Natural killer cell (primary cell): ENCODE data around the gene NACA. TPM values are rescaled to one million over a fixed set of nuclear protein-coding genes. Genes with fewer than 3 reads are reported as not detected.

Experiments
- ATAC-seq, 3 donors: fragments of 150-1000 bp in 2 of 3; fragments of 200-7000 bp in 1 of 3; cut with Tn5 transposase; 1 replicate in 1 of 3; 2 replicates in 2 of 3; pipeline ENCODE4 v1.10.0; 2021; ENCODE audit warnings: mild to moderate bottlenecking in 2 of 3, moderate library complexity in 2 of 3
- DNase-seq, 2 donors: peaks; one replicate each; pipeline versions ENCODE4 v3.0.0 to v3.0.0-alpha.2; 2013 to 2021; ENCODE audit warnings: mixed read lengths in 1 of 2
- H3K27ac ChIP-seq: one replicate; pipeline ENCODE4 v1.5.1; 2013; ENCODE audit warnings: mild to moderate bottlenecking, low read length
- H3K27me3 ChIP-seq: one replicate; pipeline ENCODE4 v1.6.1; 2013; ENCODE audit warnings: low read length; ENCODE audit not compliant: control insufficient read depth, insufficient read depth
- H3K36me3 ChIP-seq: one replicate; pipeline ENCODE4 v1.6.1; 2013; ENCODE audit warnings: low read length; ENCODE audit not compliant: control insufficient read depth, insufficient read depth
- H3K4me1 ChIP-seq: one replicate; pipeline ENCODE4 v1.6.1; 2013; ENCODE audit warnings: low read length; ENCODE audit not compliant: control insufficient read depth, insufficient read depth
- H3K4me3 ChIP-seq: one replicate; pipeline ENCODE4 v1.5.1; 2013; ENCODE audit warnings: low read length
- H3K9me3 ChIP-seq: one replicate; pipeline ENCODE4 v1.6.1; 2013; ENCODE audit warnings: low read length; ENCODE audit not compliant: control insufficient read depth, insufficient read depth
- H3K27ac Mint-ChIP-seq, 2 donors: one replicate each; pipeline ENCODE4 v1.8.0; 2022; ENCODE audit warnings: mild to moderate bottlenecking in 2 of 2, mixed read lengths in 2 of 2, moderate library complexity in 1 of 2
- H3K27me3 Mint-ChIP-seq, 2 donors: one replicate each; pipeline ENCODE4 v1.8.0; 2022; ENCODE audit warnings: low read depth in 2 of 2, mixed read lengths in 2 of 2
- H3K36me3 Mint-ChIP-seq: one replicate; pipeline ENCODE4 v1.8.0; 2022; ENCODE audit warnings: mixed read lengths
- H3K4me1 Mint-ChIP-seq, 2 donors: one replicate each; pipeline ENCODE4 v1.8.0; 2022; ENCODE audit warnings: mixed read lengths in 2 of 2
- H3K4me3 Mint-ChIP-seq: one replicate; pipeline ENCODE4 v1.8.0; 2022; ENCODE audit warnings: mild to moderate bottlenecking, moderate library complexity, mixed read lengths
- H3K9me3 Mint-ChIP-seq, 2 donors: one replicate each; pipeline ENCODE4 v1.8.0; 2022; ENCODE audit warnings: mixed read lengths in 2 of 2
- WGBS: methylation state at CpG from one replicate; pipeline ENCODE4 v1.1.7; 2013; ENCODE audit warnings: missing lambda C conversion rate; ENCODE audit not compliant: insufficient coverage; 5-methylcytosine and 5-hydroxymethylcytosine counted together
- intact Hi-C: fragments of 100-400 bp; cut with micrococcal nuclease; formaldehyde crosslinking; loops from one replicate; pipeline ENCODE4 v1.14.2; 2022
- total RNA-seq, 4 donors: library from RNA; stranded (reverse); fragments of 120-200 nt in 1 of 4; gene quantifications; one replicate each; pipeline versions ENCODE4 v1.2.3 to v1.2.4, GENCODE V29; 2013 to 2022
- TF ChIP-seq, protein P1 (sequence below): fragments of 200-600 bp; IDR thresholded peaks from one replicate; pipeline ENCODE4 v1.8.0; 2022; ENCODE audit warnings: antibody characterized with exemption

Gene NACA
- total RNA-seq, 3 donors from 2014 or later (not counting 1 experiment from before 2014, with no cell fraction given) = 644 to 785 (median 695) TPM

DNA sequence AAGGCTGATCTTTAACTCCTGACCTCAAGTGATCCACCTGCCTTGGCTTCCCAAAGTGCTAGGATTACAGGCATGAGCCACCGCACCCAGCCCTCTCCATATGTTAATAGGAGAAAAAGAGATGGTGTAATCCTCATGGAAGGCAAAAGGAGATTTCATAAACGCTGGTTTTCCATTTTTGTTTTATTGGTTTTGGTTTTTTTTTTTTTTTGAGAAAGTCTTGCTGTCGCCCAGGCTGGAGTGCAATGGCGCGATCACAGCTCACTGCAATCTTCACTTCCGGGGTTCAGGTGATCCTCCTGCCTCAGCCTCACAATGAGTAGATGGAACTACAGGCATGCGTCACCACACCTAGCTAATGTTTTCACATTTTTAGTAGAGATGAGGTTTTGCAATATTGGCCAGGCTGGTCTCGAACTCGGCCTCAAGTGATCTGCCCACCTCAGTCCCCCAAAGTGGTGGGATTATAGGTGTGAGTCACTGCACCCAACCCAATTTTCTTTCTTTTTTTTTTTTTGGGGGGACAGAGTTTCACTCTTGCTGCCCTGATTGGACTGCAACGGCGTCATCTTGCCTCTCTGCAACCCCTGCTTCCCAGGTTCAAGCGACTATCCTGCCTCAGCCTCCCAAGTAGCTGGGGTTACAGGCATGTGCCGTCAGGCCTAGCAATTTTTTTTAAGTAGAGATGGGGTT lies 45.1 kb downstream of the NACA start:
- Mint-ChIP-seq H3K4me1 (peaks cover 30 to 48% of the 10 kb centered on the region in 2 donors), H3K36me3 (no peaks in the 10 kb centered on the region), H3K9me3 (no peaks in the 10 kb centered on the region), H3K4me3 (no peak overlapping the region), H3K27ac (peak overlapping the region; percentile 31 to 45), H3K27me3 (no peaks in the 10 kb centered on the region)
- no peaks in the 10 kb centered on the region for H3K9me3 ChIP-seq
- intact Hi-C loops = no loop called here
- 89% methylated on average over 12 of the region's 13 CpGs for WGBS
- no peak for ATAC-seq
- no peak overlapping the region for H3K27ac ChIP-seq
- no peaks in the 10 kb centered on the region for H3K27me3 ChIP-seq
- TF ChIP-seq, protein P1, sequence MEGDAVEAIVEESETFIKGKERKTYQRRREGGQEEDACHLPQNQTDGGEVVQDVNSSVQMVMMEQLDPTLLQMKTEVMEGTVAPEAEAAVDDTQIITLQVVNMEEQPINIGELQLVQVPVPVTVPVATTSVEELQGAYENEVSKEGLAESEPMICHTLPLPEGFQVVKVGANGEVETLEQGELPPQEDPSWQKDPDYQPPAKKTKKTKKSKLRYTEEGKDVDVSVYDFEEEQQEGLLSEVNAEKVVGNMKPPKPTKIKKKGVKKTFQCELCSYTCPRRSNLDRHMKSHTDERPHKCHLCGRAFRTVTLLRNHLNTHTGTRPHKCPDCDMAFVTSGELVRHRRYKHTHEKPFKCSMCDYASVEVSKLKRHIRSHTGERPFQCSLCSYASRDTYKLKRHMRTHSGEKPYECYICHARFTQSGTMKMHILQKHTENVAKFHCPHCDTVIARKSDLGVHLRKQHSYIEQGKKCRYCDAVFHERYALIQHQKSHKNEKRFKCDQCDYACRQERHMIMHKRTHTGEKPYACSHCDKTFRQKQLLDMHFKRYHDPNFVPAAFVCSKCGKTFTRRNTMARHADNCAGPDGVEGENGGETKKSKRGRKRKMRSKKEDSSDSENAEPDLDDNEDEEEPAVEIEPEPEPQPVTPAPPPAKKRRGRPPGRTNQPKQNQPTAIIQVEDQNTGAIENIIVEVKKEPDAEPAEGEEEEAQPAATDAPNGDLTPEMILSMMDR = no peak
- H3K36me3 ChIP-seq = peaks cover 3% of the 10 kb centered on the region
- peaks cover 54% of the 10 kb centered on the region for H3K4me1 ChIP-seq
- no peak overlapping the region for H3K4me3 ChIP-seq
- DNase-seq = peak in 1 of 2 donors; percentile 27

GRCh38 chr12:56678852-56679251 lies 46.2 kb downstream of the NACA start:
- TF ChIP-seq, protein P1 = no peak
- H3K4me1 Mint-ChIP-seq = peaks cover 23 to 36% of the 10 kb centered on the region in 2 donors
- H3K27ac Mint-ChIP-seq = peak overlapping the region; percentile 45 to 50
- ATAC-seq = no peak
- H3K9me3 Mint-ChIP-seq = no peaks in the 10 kb centered on the region
- H3K36me3 Mint-ChIP-seq = no peaks in the 10 kb centered on the region
- intact Hi-C loops = no loop called here
- Histone ChIP-seq H3K27ac (no peak overlapping the region), H3K4me3 (no peak overlapping the region), H3K27me3 (no peaks in the 10 kb centered on the region), H3K36me3 (peaks cover 3% of the 10 kb centered on the region), H3K4me1 (peaks cover 51% of the 10 kb centered on the region), H3K9me3 (no peaks in the 10 kb centered on the region)
- H3K27me3 Mint-ChIP-seq = no peaks in the 10 kb centered on the region
- 91% methylated on average over 2 of the region's 2 CpGs for WGBS
- peak overlapping the region; percentile 21 for H3K4me3 Mint-ChIP-seq
- DNase-seq = no peak

DNA sequence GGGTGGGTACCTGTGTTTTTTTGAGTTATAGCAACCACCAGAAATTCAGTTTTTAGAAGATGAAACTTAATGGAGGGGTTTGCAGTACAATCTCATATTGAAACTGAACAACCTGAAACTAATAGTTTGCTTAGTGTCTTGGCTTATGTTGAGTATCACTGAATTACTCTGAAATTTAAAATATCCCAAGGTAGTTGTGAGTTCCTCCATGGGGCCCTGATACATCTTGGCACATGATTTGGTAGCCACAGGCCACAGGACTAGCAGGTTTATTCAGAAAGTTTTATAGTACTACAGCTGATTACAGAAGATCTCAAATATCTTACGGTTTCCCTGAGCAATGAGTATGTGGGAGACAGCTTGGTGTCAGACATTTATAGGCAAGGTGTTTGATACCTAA lies 47.4 kb downstream of the NACA start:
- no peak for DNase-seq
- H3K27ac Mint-ChIP-seq = peak overlapping the region; percentile 26 to 44
- peaks cover 3% of the 10 kb centered on the region for H3K36me3 ChIP-seq
- H3K4me3 ChIP-seq = no peak overlapping the region
- H3K36me3 Mint-ChIP-seq = no peaks in the 10 kb centered on the region
- no peak overlapping the region for H3K27ac ChIP-seq
- H3K4me3 Mint-ChIP-seq = no peak overlapping the region
- no peaks in the 10 kb centered on the region for H3K9me3 Mint-ChIP-seq
- intact Hi-C loops = no loop called here
- no peaks in the 10 kb centered on the region for H3K9me3 ChIP-seq
- H3K27me3 ChIP-seq = no peaks in the 10 kb centered on the region
- peak in 1 of 3 donors; percentile 37 for ATAC-seq
- H3K4me1 ChIP-seq = peaks cover 41% of the 10 kb centered on the region
- WGBS = no CpG with 5 or more reads among the region's 1 CpG
- TF ChIP-seq, protein P1 = no peak
- H3K4me1 Mint-ChIP-seq = peaks cover 26 to 42% of the 10 kb centered on the region in 2 donors
- H3K27me3 Mint-ChIP-seq = no peaks in the 10 kb centered on the region
